Measurements from ENCODE around the gene UVRAG.

Gene UVRAG

DNA sequence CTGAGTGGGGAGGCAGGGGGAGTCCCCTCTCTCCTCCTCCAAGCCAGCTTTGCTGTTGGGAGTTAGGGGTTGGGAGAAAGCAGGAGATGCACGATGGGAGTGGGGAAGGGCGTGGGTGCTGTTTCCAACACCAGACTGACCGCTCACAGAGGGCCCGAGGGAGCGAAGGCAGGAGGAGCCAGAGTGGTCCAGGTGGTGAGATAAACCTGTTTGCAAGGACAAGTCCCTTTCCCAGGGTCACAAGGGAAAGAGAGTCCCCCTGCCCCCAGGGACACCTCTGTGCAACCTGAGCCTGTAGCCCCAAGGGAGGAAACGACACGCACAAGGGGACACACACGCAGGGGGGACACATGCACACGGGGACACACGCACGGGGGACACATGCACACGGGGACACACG, 349.1 kb downstream of the UVRAG start:
- no peak overlapping the region for H4K8ac ChIP-seq (ENCODE audit: low read length)
- H3K23ac ChIP-seq (ENCODE audit: low read length in 2 of 2), result no peak overlapping the region
- WGBS, result 94% methylated on average over 13 of the region's 13 CpGs
- H3K36me3 ChIP-seq (ENCODE audit: control insufficient read depth in 1 of 2, insufficient read depth in 2 of 2, low read depth in 1 of 2, low read length in 2 of 2), result no peaks in the 10 kb centered on the region
- H3K14ac ChIP-seq (ENCODE audit: low read length in 2 of 2), result no peak overlapping the region
- H3K27ac ChIP-seq (ENCODE audit: low read length, poor library complexity, severe bottlenecking), result no peak overlapping the region
- H2BK120ac ChIP-seq (ENCODE audit: low read depth, low read length), result no peak overlapping the region
- H3K9me3 ChIP-seq (ENCODE audit: control insufficient read depth, low read length), result no peaks in the 10 kb centered on the region
- H3K4me1 ChIP-seq (ENCODE audit: control insufficient read depth, insufficient read depth, low read depth, low read length), result peaks cover 25% of the 10 kb centered on the region
- no peak overlapping the region for H2BK12ac ChIP-seq (ENCODE audit: low read length in 2 of 2)
- peaks cover 36 to 65% of the 10 kb centered on the region in 2 experiments for H3K27me3 ChIP-seq (ENCODE audit: control insufficient read depth in 1 of 2, insufficient read depth in 1 of 2, low read length in 2 of 2)
- H2BK15ac ChIP-seq (ENCODE audit: low read depth, poor library complexity, severe bottlenecking), result no peak overlapping the region
- no peaks in the 10 kb centered on the region for H3K79me1 ChIP-seq (replicated peaks; ENCODE audit: low read length, poor library complexity, severe bottlenecking)
- no peak for DNase-seq
- H4K91ac ChIP-seq (ENCODE audit: low read length), result no peak overlapping the region
- H3K18ac ChIP-seq (ENCODE audit: low read depth in 1 of 2, low read length in 2 of 2), result no peak overlapping the region
- H3K4me3 ChIP-seq (ENCODE audit: insufficient read depth in 1 of 2, low read depth in 1 of 2, low read length in 2 of 2), result no peak overlapping the region
- H2BK5ac ChIP-seq (ENCODE audit: low read depth, low read length, poor library complexity, severe bottlenecking), result no peak overlapping the region
- no peak overlapping the region for H2AK5ac ChIP-seq (ENCODE audit: low read length, severe bottlenecking)
- H3K4me2 ChIP-seq (ENCODE audit: low read length, poor library complexity, severe bottlenecking), result no peak overlapping the region
- no peak overlapping the region for H3K9ac ChIP-seq (ENCODE audit: low read length)
- H3K4ac ChIP-seq (ENCODE audit: low read depth in 1 of 2, low read length in 2 of 2), result no peak overlapping the region
- no peak overlapping the region for H2AFZ ChIP-seq (ENCODE audit: low read depth, low read length)

DNA sequence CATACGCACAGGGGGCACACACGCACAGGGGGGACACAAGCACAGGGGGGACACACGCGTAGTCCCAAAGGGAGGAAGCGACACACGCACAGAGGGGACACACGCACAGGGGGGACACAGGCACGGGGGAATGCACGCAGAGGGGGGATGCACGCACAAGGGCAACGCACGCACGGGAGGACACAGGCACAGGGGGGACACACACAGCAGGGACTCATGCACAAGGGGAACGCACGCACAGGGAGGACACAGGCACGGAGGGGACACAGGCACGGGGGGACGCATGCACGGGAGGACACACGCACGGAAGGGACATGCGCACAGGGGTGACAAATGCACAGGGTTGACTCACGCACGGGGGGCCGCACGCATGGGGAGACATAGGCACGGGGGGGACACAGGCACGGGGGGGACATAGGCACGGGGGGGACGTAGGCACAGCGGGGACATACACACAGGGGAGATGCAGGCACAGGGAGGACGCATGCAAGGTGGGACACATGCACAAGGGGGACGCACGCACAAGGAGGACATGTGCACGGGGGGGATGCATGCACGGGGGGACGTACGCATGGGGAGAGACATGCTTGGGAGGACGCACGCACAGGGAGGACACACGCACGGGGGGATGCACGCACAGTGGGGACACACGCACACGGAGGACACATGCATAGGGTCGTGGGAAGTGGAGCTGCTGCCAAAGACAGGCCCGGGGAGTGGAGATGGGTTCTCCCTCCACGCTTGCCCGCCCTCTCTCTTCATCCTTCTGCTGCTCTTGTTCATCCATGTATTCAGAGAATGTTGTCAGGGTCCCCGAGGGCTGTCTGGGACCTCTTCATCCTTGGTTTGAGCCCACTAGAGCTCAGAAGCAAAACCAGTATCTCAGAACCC, 350.1 kb downstream of the UVRAG start:
- H3K9me3 ChIP-seq (ENCODE audit: control insufficient read depth, low read length), result no peaks in the 10 kb centered on the region
- no peak overlapping the region for H2BK15ac ChIP-seq (ENCODE audit: low read depth, poor library complexity, severe bottlenecking)
- no peak overlapping the region for H3K4me3 ChIP-seq (ENCODE audit: insufficient read depth in 1 of 2, low read depth in 1 of 2, low read length in 2 of 2)
- no peak overlapping the region for H3K23ac ChIP-seq (ENCODE audit: low read length in 2 of 2)
- H2AFZ ChIP-seq (ENCODE audit: low read depth, low read length), result no peak overlapping the region
- no peak overlapping the region for H2BK5ac ChIP-seq (ENCODE audit: low read depth, low read length, poor library complexity, severe bottlenecking)
- H3K79me1 ChIP-seq (replicated peaks; ENCODE audit: low read length, poor library complexity, severe bottlenecking), result no peaks in the 10 kb centered on the region
- H3K27ac ChIP-seq (ENCODE audit: low read length, poor library complexity, severe bottlenecking), result no peak overlapping the region
- H3K36me3 ChIP-seq (ENCODE audit: control insufficient read depth in 1 of 2, insufficient read depth in 2 of 2, low read depth in 1 of 2, low read length in 2 of 2), result no peaks in the 10 kb centered on the region
- 91% methylated on average over 50 of the region's 50 CpGs for WGBS
- no peak overlapping the region for H3K18ac ChIP-seq (ENCODE audit: low read depth in 1 of 2, low read length in 2 of 2)
- peak overlapping the region in 1 of 2 experiments; percentile 32 for H3K14ac ChIP-seq (ENCODE audit: low read length in 2 of 2)
- no peak overlapping the region for H3K4me2 ChIP-seq (ENCODE audit: low read length, poor library complexity, severe bottlenecking)
- H4K8ac ChIP-seq (ENCODE audit: low read length), result no peak overlapping the region
- H3K4me1 ChIP-seq (ENCODE audit: control insufficient read depth, insufficient read depth, low read depth, low read length), result peaks cover 16% of the 10 kb centered on the region
- H2BK120ac ChIP-seq (ENCODE audit: low read depth, low read length), result no peak overlapping the region
- DNase-seq, result no peak
- H3K9ac ChIP-seq (ENCODE audit: low read length), result no peak overlapping the region
- H4K91ac ChIP-seq (ENCODE audit: low read length), result no peak overlapping the region
- H3K4ac ChIP-seq (ENCODE audit: low read depth in 1 of 2, low read length in 2 of 2), result no peak overlapping the region
- H2AK5ac ChIP-seq (ENCODE audit: low read length, severe bottlenecking), result no peak overlapping the region
- peaks cover 36 to 69% of the 10 kb centered on the region in 2 experiments for H3K27me3 ChIP-seq (ENCODE audit: control insufficient read depth in 1 of 2, insufficient read depth in 1 of 2, low read length in 2 of 2)
- no peak overlapping the region for H2BK12ac ChIP-seq (ENCODE audit: low read length in 2 of 2)

DNA sequence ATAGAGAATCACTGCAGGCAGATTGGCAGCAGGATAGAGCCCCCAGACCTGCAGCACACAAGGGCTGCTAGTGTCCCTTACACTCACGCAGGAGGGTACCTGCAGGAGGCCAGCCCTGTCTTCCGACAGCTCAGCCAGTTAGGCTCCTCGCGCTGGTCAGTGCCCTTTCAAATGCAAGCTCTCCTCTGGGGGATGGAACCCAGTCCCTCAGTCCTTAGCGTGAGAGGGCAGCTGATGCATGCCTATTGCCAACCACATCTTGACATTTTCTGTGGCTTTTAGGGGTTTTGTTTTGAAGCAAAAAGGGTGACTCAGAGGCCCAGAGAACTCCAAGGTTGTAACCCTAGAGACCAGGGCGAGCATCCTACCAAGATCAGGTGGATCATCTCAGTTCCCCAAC, 351.3 kb downstream of the UVRAG start:
- Histone ChIP-seq H3K14ac (ENCODE audit: low read length in 2 of 2) (no peak overlapping the region), H3K4me2 (ENCODE audit: low read length, poor library complexity, severe bottlenecking) (no peak overlapping the region), H3K36me3 (ENCODE audit: control insufficient read depth in 1 of 2, insufficient read depth in 2 of 2, low read depth in 1 of 2, low read length in 2 of 2) (no peaks in the 10 kb centered on the region), H3K79me1 (replicated peaks; ENCODE audit: low read length, poor library complexity, severe bottlenecking) (no peaks in the 10 kb centered on the region), H4K91ac (ENCODE audit: low read length) (no peak overlapping the region), H3K4ac (ENCODE audit: low read depth in 1 of 2, low read length in 2 of 2) (no peak overlapping the region), H3K23ac (ENCODE audit: low read length in 2 of 2) (no peak overlapping the region), H2BK120ac (ENCODE audit: low read depth, low read length) (no peak overlapping the region), H4K8ac (ENCODE audit: low read length) (no peak overlapping the region), H3K27me3 (ENCODE audit: control insufficient read depth in 1 of 2, insufficient read depth in 1 of 2, low read length in 2 of 2) (peaks cover 36 to 64% of the 10 kb centered on the region in 2 experiments), H3K4me3 (ENCODE audit: insufficient read depth in 1 of 2, low read depth in 1 of 2, low read length in 2 of 2) (no peak overlapping the region), H3K4me1 (ENCODE audit: control insufficient read depth, insufficient read depth, low read depth, low read length) (peaks cover 14% of the 10 kb centered on the region), H2BK5ac (ENCODE audit: low read depth, low read length, poor library complexity, severe bottlenecking) (no peak overlapping the region), H2BK12ac (ENCODE audit: low read length in 2 of 2) (no peak overlapping the region), H2AK5ac (ENCODE audit: low read length, severe bottlenecking) (no peak overlapping the region), H3K18ac (ENCODE audit: low read depth in 1 of 2, low read length in 2 of 2) (no peak overlapping the region), H3K9me3 (ENCODE audit: control insufficient read depth, low read length) (no peaks in the 10 kb centered on the region), H2BK15ac (ENCODE audit: low read depth, poor library complexity, severe bottlenecking) (no peak overlapping the region), H3K9ac (ENCODE audit: low read length) (no peak overlapping the region), H3K27ac (ENCODE audit: low read length, poor library complexity, severe bottlenecking) (no peak overlapping the region), H2AFZ (ENCODE audit: low read depth, low read length) (no peak overlapping the region)
- DNase-seq, result peak; percentile 50
- WGBS, result 50% methylated on average over 6 of the region's 6 CpGs

DNA sequence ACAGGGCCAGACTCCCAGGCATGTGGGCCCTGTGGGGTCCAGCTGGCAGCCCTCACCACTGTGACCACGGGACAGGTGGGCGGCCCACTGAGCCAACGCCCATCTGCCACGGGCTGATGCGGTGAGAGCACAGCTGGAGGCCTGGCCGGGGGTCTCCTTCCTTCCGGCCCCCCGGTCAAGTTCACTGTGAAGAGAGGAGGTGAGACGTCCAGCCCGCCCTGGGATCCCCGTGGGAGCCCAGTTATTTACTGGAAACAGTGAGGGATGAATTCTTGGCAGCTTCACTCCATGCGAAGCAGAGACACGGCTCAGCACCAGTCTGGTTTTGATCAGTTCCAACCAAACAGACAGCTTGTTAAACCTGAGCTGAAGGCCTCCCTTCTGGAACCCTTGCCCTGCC, 352.6 kb downstream of the UVRAG start:
- no peaks in the 10 kb centered on the region for H3K79me1 ChIP-seq (replicated peaks; ENCODE audit: low read length, poor library complexity, severe bottlenecking)
- H2BK120ac ChIP-seq (ENCODE audit: low read depth, low read length), result no peak overlapping the region
- H2AFZ ChIP-seq (ENCODE audit: low read depth, low read length), result no peak overlapping the region
- H3K23ac ChIP-seq (ENCODE audit: low read length in 2 of 2), result no peak overlapping the region
- no peak overlapping the region for H2AK5ac ChIP-seq (ENCODE audit: low read length, severe bottlenecking)
- H3K27me3 ChIP-seq (ENCODE audit: control insufficient read depth in 1 of 2, insufficient read depth in 1 of 2, low read length in 2 of 2), result peaks cover 36 to 66% of the 10 kb centered on the region in 2 experiments
- H3K9ac ChIP-seq (ENCODE audit: low read length), result no peak overlapping the region
- H3K27ac ChIP-seq (ENCODE audit: low read length, poor library complexity, severe bottlenecking), result no peak overlapping the region
- no peaks in the 10 kb centered on the region for H3K9me3 ChIP-seq (ENCODE audit: control insufficient read depth, low read length)
- no peak overlapping the region for H4K91ac ChIP-seq (ENCODE audit: low read length)
- H2BK12ac ChIP-seq (ENCODE audit: low read length in 2 of 2), result no peak overlapping the region
- no peak overlapping the region for H3K18ac ChIP-seq (ENCODE audit: low read depth in 1 of 2, low read length in 2 of 2)
- no peak overlapping the region for H3K4me3 ChIP-seq (ENCODE audit: insufficient read depth in 1 of 2, low read depth in 1 of 2, low read length in 2 of 2)
- no peak overlapping the region for H2BK15ac ChIP-seq (ENCODE audit: low read depth, poor library complexity, severe bottlenecking)
- WGBS, result 81% methylated on average over 13 of the region's 13 CpGs
- peaks cover 8% of the 10 kb centered on the region for H3K4me1 ChIP-seq (ENCODE audit: control insufficient read depth, insufficient read depth, low read depth, low read length)
- H3K36me3 ChIP-seq (ENCODE audit: control insufficient read depth in 1 of 2, insufficient read depth in 2 of 2, low read depth in 1 of 2, low read length in 2 of 2), result no peaks in the 10 kb centered on the region
- DNase-seq, result no peak
- no peak overlapping the region for H3K4me2 ChIP-seq (ENCODE audit: low read length, poor library complexity, severe bottlenecking)
- H4K8ac ChIP-seq (ENCODE audit: low read length), result no peak overlapping the region
- no peak overlapping the region for H3K4ac ChIP-seq (ENCODE audit: low read depth in 1 of 2, low read length in 2 of 2)
- H3K14ac ChIP-seq (ENCODE audit: low read length in 2 of 2), result no peak overlapping the region
- no peak overlapping the region for H2BK5ac ChIP-seq (ENCODE audit: low read depth, low read length, poor library complexity, severe bottlenecking)

Measured in mesenchymal stem cell (in vitro differentiated cells and primary cell).